ENCODE data around the gene FMNL1.

DNA sequence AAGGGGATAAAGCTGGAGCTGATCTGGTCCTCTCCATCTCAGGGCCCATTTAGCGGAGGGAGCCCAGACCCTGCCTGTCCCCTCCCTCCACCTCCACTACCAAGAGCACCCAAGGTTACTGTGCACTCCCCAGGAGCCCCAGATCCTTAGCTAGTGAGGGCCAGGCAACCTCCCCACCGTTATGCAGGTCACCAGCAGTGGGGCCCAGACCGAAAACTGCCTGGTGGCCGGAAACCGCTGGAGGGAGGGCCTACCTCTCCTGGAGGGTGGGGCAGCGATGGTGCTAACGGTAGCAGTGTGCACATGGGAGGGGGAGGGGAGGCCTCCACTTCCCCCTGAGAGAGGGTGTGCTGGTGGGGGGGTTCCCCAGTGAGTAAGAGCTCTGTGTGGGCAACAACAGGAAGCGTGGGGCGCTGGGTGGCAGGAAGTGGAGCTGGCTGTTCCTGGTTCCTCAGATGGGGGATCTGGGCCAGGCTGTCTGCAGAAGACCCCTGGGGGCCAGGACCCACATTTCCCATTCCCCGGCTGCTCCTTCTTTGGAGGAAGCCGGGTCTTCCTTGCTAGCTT lies 4.4 kb downstream of the FMNL1 start:
- TF ChIP-seq YY1 (IDR thresholded peaks at IDR 0.05; ENCODE audit: insufficient read depth, insufficient read length) (no peak), ZNF274 (IDR thresholded peaks at IDR 0.05; ENCODE audit: low read depth, low read length) (no peak)
